ENCODE results near the gene PDE4D. TPM values are rescaled to one million over a fixed set of nuclear protein-coding genes. Genes with fewer than 3 reads are reported as not detected.

The PDE4D gene
- 9.2 and 16.4 TPM in 2 replicates for total RNA-seq

GRCh38 chr5:59893429-59894227 is at the start of gene PDE4D:
TSS of gene PDE4D (minus strand) at chr5:59893726.

Small RNA genes lying within 50 kb of the gene (small RNA-seq; reads per million reads assigned to genes)
- gene MIR582, result 0.60 reads per million, percentile 37 among the genes with 10 or more reads in this experiment
